Rectal smooth muscle tissue (tissue), 1 donor: ENCODE results near the gene KCNV2.
A peak's percentile ranks its signal among the peaks of the same experiment; 100 is the strongest.

Experiments
- H3K27ac ChIP-seq: one replicate; pipeline ENCODE4 v1.7.0; 2013; ENCODE audit warnings: low read depth, low read length, inconsistent platforms
- H3K27me3 ChIP-seq: one replicate; pipeline ENCODE4 v1.7.0; 2013; ENCODE audit warnings: low read length; ENCODE audit not compliant: control insufficient read depth, insufficient read depth
- H3K36me3 ChIP-seq: one replicate; pipeline ENCODE4 v1.7.0; 2013; ENCODE audit warnings: low read length; ENCODE audit not compliant: control insufficient read depth, insufficient read depth
- H3K4me1 ChIP-seq: one replicate; pipeline ENCODE4 v1.7.0; 2013; ENCODE audit warnings: low read length; ENCODE audit not compliant: control insufficient read depth, insufficient read depth
- H3K4me3 ChIP-seq: one replicate; pipeline ENCODE4 v1.7.0; 2013; ENCODE audit warnings: low read length
- H3K9ac ChIP-seq: one replicate; pipeline ENCODE4 v1.7.0; 2013; ENCODE audit warnings: low read length

KCNV2 gene

DNA sequence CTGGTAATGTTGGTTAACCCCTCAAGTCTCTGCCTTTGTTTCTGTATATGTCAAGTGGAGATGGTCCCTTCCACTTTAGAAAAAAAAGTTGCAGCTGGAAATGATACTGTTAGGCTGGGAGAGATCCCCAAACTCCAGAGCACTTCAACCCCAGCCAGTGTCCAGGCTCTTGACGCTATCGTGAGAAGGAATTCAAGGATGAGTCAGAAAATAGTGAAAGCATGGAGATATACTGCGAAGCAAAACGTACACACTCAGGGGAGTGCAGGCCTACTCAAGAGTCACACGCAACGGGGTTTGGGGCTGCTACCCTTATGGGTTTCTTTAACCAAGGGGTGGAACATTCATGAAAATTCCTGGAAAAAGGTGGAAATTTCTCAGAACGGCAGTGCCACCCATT lies 24.9 kb downstream of the KCNV2 start:
- H3K27ac ChIP-seq = no peak overlapping the region
- H3K36me3 ChIP-seq = no peaks in the 10 kb centered on the region
- H3K4me3 ChIP-seq = no peak overlapping the region
- no peaks in the 10 kb centered on the region for H3K27me3 ChIP-seq
- no peaks in the 10 kb centered on the region for H3K4me1 ChIP-seq
- H3K9ac ChIP-seq = no peak overlapping the region

DNA sequence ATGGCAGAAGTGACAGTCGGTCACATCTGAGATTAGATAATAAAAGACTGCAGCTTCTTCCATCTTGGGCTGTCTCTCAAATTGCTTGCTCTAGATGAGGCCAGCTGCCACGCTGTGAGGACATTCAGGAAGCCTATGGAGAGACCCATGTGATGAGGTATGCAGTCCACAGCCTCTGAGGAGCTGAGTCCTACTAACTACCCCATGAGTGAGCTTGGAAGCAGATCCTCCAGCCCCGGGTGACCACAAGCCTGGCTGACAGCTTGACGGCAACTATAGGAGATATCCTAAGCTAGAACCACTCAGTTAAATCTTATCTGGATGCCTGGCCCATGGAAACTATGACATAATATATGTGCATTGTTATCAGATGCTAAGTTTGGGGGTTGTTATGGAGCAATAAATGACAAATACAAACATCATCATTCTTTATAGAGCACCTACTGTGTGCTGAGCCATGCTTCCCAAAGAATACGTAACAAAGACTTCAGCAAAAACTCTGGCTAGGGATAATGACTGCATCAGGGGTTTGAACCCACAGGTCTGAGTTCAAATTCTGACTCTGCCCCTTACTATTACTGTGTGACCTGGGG lies 26.7 kb downstream of the KCNV2 start:
- H3K4me1 ChIP-seq = no peaks in the 10 kb centered on the region
- H3K27ac ChIP-seq = no peak overlapping the region
- H3K36me3 ChIP-seq = no peaks in the 10 kb centered on the region
- H3K4me3 ChIP-seq = no peak overlapping the region
- H3K27me3 ChIP-seq = no peaks in the 10 kb centered on the region
- no peak overlapping the region for H3K9ac ChIP-seq

DNA sequence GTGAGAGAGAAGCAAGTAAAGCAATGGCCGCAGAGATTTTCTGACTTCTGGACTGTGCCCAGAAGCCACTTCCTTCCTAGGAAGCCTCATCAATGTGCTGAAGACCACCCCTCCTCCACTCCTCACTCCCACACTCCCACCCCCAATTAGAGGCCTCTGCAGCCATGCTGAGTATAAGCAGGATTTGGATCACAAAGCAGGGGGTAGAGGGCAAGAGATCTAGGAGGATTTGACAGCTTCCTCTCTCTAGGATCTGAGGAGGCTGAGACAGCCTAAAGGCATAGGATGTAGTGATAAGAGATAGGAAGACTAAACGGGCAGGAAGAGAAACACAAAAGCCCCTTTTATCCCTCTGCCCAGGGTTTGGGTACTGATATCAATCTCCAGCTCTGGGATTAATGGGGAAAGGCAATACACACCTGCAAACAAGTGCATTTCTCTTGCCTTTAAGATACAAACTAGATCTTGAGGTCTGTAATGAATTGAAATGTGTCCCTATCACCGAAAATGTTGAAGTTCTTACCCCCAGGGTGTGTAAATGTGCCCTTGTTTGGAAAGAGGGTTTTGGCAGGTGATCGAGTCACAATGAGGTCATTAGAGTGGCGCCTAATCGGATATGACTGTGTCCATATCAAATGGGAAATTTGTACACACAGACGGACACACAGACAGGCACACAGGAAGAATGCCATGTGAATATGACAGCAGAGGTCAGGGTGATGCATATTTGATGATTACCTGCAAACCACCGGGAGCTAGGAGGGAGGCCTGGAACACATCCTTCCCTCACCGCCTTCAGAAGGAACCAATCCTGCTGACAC lies 28.5 kb downstream of the KCNV2 start:
- Histone ChIP-seq H3K27ac (no peak overlapping the region), H3K27me3 (no peaks in the 10 kb centered on the region), H3K9ac (no peak overlapping the region), H3K4me3 (no peak overlapping the region), H3K4me1 (no peaks in the 10 kb centered on the region), H3K36me3 (no peaks in the 10 kb centered on the region)

DNA sequence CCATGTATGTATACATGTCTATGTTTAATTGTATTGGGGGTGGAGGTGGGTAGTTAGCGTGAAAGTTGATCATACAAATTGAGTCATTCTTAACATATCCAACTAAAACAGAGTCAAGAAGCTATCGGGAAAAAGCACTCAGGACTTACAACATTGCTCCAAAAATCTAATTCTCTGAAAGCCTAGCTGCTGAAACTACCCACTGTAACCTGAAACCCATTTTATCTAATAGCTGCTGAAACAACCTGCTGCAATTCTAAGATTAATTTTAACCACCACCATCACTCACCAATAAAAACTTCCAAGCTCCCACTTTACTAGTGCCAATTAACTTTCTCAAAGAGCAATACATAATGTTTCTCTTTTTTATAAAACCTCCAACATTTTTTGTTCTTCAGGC lies 32.2 kb downstream of the KCNV2 start:
- H3K27me3 ChIP-seq = no peaks in the 10 kb centered on the region
- no peak overlapping the region for H3K27ac ChIP-seq
- no peak overlapping the region for H3K4me3 ChIP-seq
- H3K9ac ChIP-seq = no peak overlapping the region
- no peaks in the 10 kb centered on the region for H3K4me1 ChIP-seq
- no peaks in the 10 kb centered on the region for H3K36me3 ChIP-seq

DNA sequence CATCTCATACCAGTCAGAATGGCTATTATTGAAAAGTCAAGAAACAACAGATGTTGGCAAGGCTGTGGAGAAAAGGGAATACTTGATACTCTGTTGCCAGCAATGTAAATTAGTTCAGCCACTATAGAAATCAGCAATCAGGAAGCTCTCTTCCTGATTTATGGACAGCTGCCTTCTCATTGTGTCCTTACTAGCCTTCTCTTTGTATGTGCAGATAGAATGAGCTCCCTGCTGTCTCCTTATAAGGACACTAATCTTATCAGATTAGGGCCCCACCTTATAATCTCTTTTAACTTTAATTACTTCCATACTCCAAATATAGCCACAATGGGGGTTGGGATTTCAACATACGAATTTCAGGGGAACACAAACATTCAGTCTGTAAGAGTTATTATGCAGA lies 38.0 kb downstream of the KCNV2 start:
- Histone ChIP-seq H3K4me1 (peaks cover 4% of the 10 kb centered on the region), H3K27me3 (no peaks in the 10 kb centered on the region), H3K9ac (no peak overlapping the region), H3K36me3 (no peaks in the 10 kb centered on the region), H3K4me3 (no peak overlapping the region), H3K27ac (no peak overlapping the region)

DNA sequence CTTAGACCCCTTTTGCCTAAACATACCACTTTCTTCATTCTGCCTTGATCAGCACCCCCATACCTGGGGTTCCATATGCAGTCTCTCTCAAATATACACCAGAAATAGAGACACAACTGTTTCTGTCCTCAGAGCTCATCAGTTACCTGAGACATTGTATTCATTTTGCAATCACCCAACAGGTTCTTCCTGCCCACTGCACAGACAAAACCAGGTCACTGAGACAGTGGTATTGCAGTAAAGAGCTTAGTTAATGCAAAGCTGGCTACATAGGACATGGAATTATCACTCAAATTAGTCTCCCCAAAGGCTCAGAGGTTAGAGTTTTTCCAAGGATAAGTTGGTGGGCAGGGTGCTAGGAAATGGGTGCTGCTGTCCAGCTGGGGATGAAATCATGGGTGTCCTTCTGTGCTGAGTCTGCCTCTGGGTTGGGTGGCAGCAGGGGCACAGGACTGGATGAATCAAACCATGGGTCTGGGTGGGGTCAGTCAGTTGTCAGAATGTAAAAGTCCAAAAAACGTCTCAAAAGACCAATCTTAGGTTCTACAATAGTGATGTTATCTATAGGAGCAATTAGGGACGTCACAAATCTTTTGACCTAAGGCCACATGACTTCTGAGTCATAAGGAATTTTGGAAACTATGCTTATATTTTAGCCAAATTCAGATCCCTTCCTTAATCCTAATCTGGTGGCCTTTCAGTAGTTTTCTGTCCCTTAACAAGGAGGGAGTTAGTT lies 41.0 kb downstream of the KCNV2 start:
- Histone ChIP-seq H3K4me3 (no peak overlapping the region), H3K36me3 (no peaks in the 10 kb centered on the region), H3K9ac (no peak overlapping the region), H3K4me1 (peaks cover 4% of the 10 kb centered on the region), H3K27me3 (no peaks in the 10 kb centered on the region), H3K27ac (peak overlapping the region; percentile 1)

DNA sequence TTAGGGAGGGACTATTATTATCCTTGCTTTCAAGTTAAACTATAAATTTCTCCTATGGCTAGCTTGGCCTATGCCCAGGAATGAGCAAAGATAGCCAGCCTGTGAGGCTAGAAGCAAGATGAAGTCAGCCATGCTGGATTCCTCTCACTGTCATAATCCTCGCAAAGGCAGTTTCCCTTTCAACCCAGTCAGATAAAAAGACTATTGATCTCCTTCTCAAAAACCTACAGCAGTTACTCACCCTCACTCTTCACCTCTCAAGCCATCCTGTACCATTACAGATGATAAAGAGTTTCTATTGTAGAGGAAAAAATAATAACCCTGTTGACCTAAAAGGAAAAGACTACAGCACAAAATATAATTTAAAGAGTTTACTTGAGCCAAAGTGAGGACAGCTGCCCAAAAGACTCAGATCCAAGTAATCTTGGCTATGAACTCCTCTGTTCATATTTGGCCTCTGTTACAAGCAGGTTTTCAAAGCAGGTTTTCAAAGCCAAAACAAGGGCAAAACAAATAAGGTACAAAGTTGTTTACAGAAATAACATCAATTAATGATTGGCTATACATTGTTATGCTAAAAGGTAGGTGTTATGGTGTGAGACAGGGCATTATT lies 41.7 kb downstream of the KCNV2 start:
- H3K27me3 ChIP-seq = no peaks in the 10 kb centered on the region
- H3K36me3 ChIP-seq = no peaks in the 10 kb centered on the region
- H3K9ac ChIP-seq = no peak overlapping the region
- no peak overlapping the region for H3K4me3 ChIP-seq
- peaks cover 4% of the 10 kb centered on the region for H3K4me1 ChIP-seq
- H3K27ac ChIP-seq = peak overlapping the region; percentile 44

DNA sequence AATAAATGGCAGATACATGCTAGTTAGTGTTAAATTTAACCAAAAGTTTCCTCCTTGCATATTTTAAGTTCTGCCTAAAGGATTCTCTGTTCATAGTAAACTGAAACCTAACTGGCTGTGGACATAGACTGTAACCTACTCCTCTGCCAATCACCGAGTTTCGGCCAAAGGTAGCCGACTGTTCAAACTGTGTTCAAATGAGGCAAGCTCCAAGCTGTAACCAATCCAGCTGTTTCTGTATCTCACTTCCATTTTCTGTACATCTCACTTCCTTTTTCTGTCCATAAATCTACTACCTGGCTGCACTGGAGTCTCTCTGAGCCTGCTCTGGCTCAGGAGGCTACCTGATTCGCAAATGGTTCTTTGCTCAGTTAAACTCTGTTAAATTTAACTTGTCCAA lies 44.1 kb downstream of the KCNV2 start:
- Histone ChIP-seq H3K27me3 (no peaks in the 10 kb centered on the region), H3K36me3 (no peaks in the 10 kb centered on the region), H3K4me1 (peaks cover 4% of the 10 kb centered on the region), H3K27ac (no peak overlapping the region), H3K9ac (no peak overlapping the region), H3K4me3 (no peak overlapping the region)

DNA sequence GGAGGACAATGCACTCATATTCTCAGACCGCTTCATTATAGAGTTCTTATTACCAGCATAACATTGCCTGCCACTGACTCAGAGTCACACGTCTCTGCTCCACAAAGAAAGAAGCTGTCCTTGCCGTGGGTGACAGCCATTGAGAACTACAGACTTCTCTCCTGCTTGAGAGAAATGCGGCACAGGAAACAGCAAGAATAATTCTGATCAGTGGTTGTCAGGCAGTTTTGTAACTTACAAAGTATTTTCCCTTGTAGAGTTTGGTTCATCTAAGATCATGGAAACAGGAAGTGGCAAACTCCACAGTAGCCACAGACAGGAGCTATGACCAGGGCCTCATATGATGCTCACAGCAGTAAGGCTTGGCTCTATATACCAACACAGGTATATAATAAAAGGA lies 47.0 kb downstream of the KCNV2 start:
- H3K4me3 ChIP-seq = no peak overlapping the region
- H3K9ac ChIP-seq = no peak overlapping the region
- H3K27me3 ChIP-seq = no peaks in the 10 kb centered on the region
- peaks cover under 1% of the 10 kb centered on the region for H3K4me1 ChIP-seq
- peaks cover 3% of the 10 kb centered on the region for H3K36me3 ChIP-seq
- no peak overlapping the region for H3K27ac ChIP-seq

DNA sequence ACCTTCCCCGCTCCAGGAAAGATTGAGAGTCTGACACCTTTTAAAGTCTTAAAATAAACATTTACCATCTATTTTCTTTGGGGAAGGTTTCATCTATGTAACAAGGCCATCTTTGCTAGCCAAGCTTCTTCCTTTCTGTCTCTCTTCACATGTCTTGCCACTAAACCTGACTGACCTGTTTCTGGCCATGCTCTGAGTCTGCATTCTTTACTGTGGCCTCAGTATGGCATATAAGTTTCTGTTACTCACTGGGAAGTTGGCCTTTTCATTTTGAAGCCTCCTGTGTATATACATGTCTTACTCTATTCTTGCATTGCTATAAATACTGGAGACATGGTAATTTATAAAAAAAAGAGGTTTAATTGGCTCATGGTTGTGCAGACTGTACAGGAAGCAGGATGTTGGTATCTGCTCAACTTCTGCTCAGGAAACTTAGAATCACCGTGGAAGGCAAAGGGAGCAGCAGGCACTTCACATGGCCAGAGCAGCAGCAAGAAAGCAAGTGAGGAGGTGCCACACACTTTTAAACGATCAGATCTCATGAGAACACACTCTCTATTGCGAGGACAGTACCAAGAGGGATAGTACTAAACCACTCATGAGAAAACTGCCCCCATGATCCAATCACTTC lies 48.1 kb downstream of the KCNV2 start:
- H3K36me3 ChIP-seq = peaks cover 3% of the 10 kb centered on the region
- H3K27ac ChIP-seq = no peak overlapping the region
- H3K9ac ChIP-seq = no peak overlapping the region
- no peaks in the 10 kb centered on the region for H3K4me1 ChIP-seq
- no peaks in the 10 kb centered on the region for H3K27me3 ChIP-seq
- H3K4me3 ChIP-seq = no peak overlapping the region

DNA sequence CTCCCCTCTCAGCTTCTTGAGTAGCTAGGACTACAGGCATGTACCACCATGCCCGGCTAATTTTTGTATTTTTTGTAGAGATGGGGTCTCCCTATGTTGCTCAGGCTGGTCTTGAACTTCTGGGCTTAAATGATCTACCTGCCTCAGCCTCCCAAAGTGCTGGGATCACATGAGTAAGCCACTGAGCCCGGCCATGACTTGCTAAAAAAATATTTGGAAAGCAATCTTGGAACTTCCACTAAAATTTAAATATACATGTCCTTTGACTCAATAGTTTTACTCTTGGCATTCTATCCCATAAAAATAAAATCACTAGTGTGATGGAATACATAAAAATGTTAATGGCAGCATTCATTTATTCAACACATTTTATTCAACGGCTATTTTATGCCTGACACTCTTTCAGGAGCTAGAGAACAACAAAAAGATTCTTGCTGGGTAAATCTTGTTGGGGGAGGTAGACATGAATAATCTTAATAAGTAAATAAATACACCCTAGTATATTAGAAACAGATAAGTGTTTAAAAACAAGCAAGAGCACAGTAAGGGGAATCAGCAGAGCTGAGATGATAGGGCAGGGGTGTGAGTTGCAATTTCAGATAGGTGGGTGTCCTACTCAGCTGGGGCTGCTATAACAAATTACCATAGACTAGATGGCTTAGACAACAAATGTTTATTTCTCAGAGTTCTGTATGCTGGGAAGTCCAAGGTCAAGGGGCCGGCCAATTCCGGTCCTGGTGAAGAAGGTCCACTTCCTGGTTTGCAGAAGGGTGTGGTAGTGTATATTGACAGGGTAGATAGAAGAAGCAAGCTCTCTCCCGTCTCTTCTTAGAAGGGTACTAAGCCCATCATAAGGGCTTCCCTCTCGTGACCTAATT lies 50.7 kb downstream of the KCNV2 start:
- H3K36me3 ChIP-seq = peaks cover 3% of the 10 kb centered on the region
- no peak overlapping the region for H3K4me3 ChIP-seq
- H3K4me1 ChIP-seq = no peaks in the 10 kb centered on the region
- H3K27me3 ChIP-seq = no peaks in the 10 kb centered on the region
- no peak overlapping the region for H3K27ac ChIP-seq
- no peak overlapping the region for H3K9ac ChIP-seq
